ENCODE measurements around the gene BDKRB2. TPM values are rescaled to one million over a fixed set of nuclear protein-coding genes. Genes with fewer than 3 reads are reported as not detected.

The BDKRB2 gene
- total RNA-seq, 1 experiment from 2014 or later: 0.49 TPM

DNA sequence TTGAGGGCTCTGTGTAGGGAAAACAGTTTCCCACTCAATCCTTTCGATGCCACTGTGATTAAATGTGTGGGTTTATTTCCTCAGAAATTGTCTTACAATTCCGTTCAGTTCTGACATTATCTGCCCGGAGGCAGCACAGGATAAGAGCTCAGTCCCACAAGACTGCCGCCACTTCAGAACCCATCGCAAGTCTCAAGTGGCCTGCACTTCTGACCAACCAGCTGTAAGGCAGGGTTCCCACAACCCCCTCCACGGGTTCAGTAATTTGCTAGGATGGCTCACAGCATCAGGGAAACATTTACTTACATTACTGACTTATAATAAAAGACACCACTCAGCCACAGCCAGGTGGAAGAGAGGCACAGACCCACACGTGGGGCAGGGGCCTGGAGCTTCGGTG, 17.2 kb downstream of the BDKRB2 start:
- H3K9me2 ChIP-seq (ENCODE audit: insufficient read depth): no peaks in the 10 kb centered on the region
- no peaks in the 10 kb centered on the region for H3K9me3 ChIP-seq (ENCODE audit: control insufficient read depth in 1 of 2, insufficient read depth in 1 of 2, low read depth in 1 of 2, low read length in 2 of 2)
- H3K27ac ChIP-seq (ENCODE audit: low read depth, low read length): no peak overlapping the region
- H3K27me3 ChIP-seq (ENCODE audit: insufficient read depth, low read length): 0 out of 2 replicates have a peak, but pooled peaks cover 6% of the 10 kb centered on the region
- TF ChIP-seq SRF (IDR thresholded peaks at IDR 0.05; ENCODE audit: low read depth) (no peak), SP1 (IDR thresholded peaks at IDR 0.05; ENCODE audit: low read depth) (no peak)
- H2AFZ ChIP-seq (ENCODE audit: low read depth, low read length, poor library complexity, severe bottlenecking): no peak overlapping the region
- ChIA-PET POLR2A (no interaction called here), RAD21 (ENCODE audit: low non-redundant PET in 1 of 2, low total read pairs in 2 of 2, uncharacterized antibody in 2 of 2, unreplicated experiment in 2 of 2) (no interaction called here), CTCF (no interaction called here)
- H3K4me1 ChIP-seq (ENCODE audit: control insufficient read depth in 1 of 2, insufficient read depth in 2 of 2, low read length in 2 of 2): peaks cover 0 to 3% of the 10 kb centered on the region in 2 experiments; a peak in 1 of 4 replicates
- intact Hi-C loops (cut with micrococcal nuclease): no loop called here
- H3K4me2 ChIP-seq (ENCODE audit: low read length): no peak overlapping the region
- no peaks in the 10 kb centered on the region for H3K36me3 ChIP-seq (ENCODE audit: control insufficient read depth in 1 of 2, insufficient read depth in 2 of 2, low read length in 2 of 2)
- no peak for ATAC-seq
- H4K20me1 ChIP-seq (ENCODE audit: insufficient read depth): no peaks in the 10 kb centered on the region
- H3K4me3 ChIP-seq (replicated peaks in 1 of 2; ENCODE audit: low read depth in 1 of 2, low read length in 2 of 2): no peak overlapping the region
- H3K79me2 ChIP-seq (ENCODE audit: insufficient read depth, low read length): no peaks in the 10 kb centered on the region
- BruUV-seq (replicated peaks): no TSS peak
- no peak overlapping the region for H3K9ac ChIP-seq (ENCODE audit: low read length)
- DNase-seq (ENCODE audit: low read depth, low spot score): no peak

DNA sequence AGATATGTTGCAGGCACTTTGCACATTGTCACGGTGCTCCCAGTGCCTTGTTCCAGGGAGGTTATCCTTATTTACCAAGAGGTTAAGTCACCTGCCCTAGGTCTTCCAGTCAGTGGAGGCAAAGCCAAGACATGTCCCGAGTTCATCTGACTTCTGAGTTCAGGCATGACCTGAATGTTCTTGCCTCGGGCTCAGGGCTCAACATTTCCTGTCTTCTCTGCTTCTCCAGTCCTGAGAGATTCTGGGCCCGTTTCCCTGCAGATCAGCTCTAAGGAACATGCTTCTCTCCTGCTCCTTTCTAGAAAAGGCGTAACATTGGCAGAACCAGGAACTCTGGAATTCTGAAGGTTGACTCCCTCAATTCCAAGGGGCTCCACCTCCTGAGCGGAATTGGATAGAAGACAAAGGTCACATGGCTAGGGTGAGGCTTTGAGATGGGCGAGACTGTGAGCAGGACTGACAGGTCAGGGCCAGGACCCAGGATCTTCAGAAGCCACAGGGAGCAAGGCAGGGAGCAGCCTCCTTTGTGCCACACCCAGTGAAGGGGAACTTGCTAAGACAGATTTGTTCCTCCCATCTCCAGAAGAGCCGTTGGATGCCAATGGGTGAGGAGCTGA, 19.9 kb downstream of the BDKRB2 start:
- no peak for ATAC-seq
- Histone ChIP-seq H3K9me2 (ENCODE audit: insufficient read depth) (no peaks in the 10 kb centered on the region), H3K4me1 (ENCODE audit: control insufficient read depth in 1 of 2, insufficient read depth in 2 of 2, low read length in 2 of 2) (peaks cover 0 to 3% of the 10 kb centered on the region in 2 experiments; a peak in 1 of 4 replicates), H3K27me3 (ENCODE audit: insufficient read depth, low read length) (0 out of 2 replicates have a peak, but pooled peaks cover 5% of the 10 kb centered on the region), H3K9ac (ENCODE audit: low read length) (no peak overlapping the region), H3K79me2 (ENCODE audit: insufficient read depth, low read length) (no peaks in the 10 kb centered on the region), H4K20me1 (ENCODE audit: insufficient read depth) (no peaks in the 10 kb centered on the region), H3K9me3 (ENCODE audit: control insufficient read depth in 1 of 2, insufficient read depth in 1 of 2, low read depth in 1 of 2, low read length in 2 of 2) (no peaks in the 10 kb centered on the region), H3K36me3 (ENCODE audit: control insufficient read depth in 1 of 2, insufficient read depth in 2 of 2, low read length in 2 of 2) (no peaks in the 10 kb centered on the region), H3K4me2 (ENCODE audit: low read length) (no peak overlapping the region), H3K27ac (ENCODE audit: low read depth, low read length) (no peak overlapping the region), H3K4me3 (replicated peaks in 1 of 2; ENCODE audit: low read depth in 1 of 2, low read length in 2 of 2) (no peak overlapping the region), H2AFZ (ENCODE audit: low read depth, low read length, poor library complexity, severe bottlenecking) (no peak overlapping the region)
- DNase-seq (ENCODE audit: low read depth, low spot score): no peak
- intact Hi-C loops (cut with micrococcal nuclease): no loop called here
- ChIA-PET POLR2A (no interaction called here), RAD21 (ENCODE audit: low non-redundant PET in 1 of 2, low total read pairs in 2 of 2, uncharacterized antibody in 2 of 2, unreplicated experiment in 2 of 2) (no interaction called here), CTCF (no interaction called here)
- no TSS peak for BruUV-seq (replicated peaks)
- TF ChIP-seq, protein P1, sequence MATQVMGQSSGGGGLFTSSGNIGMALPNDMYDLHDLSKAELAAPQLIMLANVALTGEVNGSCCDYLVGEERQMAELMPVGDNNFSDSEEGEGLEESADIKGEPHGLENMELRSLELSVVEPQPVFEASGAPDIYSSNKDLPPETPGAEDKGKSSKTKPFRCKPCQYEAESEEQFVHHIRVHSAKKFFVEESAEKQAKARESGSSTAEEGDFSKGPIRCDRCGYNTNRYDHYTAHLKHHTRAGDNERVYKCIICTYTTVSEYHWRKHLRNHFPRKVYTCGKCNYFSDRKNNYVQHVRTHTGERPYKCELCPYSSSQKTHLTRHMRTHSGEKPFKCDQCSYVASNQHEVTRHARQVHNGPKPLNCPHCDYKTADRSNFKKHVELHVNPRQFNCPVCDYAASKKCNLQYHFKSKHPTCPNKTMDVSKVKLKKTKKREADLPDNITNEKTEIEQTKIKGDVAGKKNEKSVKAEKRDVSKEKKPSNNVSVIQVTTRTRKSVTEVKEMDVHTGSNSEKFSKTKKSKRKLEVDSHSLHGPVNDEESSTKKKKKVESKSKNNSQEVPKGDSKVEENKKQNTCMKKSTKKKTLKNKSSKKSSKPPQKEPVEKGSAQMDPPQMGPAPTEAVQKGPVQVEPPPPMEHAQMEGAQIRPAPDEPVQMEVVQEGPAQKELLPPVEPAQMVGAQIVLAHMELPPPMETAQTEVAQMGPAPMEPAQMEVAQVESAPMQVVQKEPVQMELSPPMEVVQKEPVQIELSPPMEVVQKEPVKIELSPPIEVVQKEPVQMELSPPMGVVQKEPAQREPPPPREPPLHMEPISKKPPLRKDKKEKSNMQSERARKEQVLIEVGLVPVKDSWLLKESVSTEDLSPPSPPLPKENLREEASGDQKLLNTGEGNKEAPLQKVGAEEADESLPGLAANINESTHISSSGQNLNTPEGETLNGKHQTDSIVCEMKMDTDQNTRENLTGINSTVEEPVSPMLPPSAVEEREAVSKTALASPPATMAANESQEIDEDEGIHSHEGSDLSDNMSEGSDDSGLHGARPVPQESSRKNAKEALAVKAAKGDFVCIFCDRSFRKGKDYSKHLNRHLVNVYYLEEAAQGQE (IDR thresholded peaks at IDR 0.05; ENCODE audit: low read depth): no peak
- TF ChIP-seq ELF1 (IDR thresholded peaks at IDR 0.05; ENCODE audit: borderline replicate concordance, low read depth): no peak
- TF ChIP-seq CBX3 (IDR thresholded peaks at IDR 0.05; ENCODE audit: low read depth): no peak
- no peak for TF ChIP-seq ZNF274 (IDR thresholded peaks at IDR 0.05; ENCODE audit: low read depth, low read length)
- TF ChIP-seq, protein P2, sequence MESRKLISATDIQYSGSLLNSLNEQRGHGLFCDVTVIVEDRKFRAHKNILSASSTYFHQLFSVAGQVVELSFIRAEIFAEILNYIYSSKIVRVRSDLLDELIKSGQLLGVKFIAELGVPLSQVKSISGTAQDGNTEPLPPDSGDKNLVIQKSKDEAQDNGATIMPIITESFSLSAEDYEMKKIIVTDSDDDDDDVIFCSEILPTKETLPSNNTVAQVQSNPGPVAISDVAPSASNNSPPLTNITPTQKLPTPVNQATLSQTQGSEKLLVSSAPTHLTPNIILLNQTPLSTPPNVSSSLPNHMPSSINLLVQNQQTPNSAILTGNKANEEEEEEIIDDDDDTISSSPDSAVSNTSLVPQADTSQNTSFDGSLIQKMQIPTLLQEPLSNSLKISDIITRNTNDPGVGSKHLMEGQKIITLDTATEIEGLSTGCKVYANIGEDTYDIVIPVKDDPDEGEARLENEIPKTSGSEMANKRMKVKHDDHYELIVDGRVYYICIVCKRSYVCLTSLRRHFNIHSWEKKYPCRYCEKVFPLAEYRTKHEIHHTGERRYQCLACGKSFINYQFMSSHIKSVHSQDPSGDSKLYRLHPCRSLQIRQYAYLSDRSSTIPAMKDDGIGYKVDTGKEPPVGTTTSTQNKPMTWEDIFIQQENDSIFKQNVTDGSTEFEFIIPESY (IDR thresholded peaks at IDR 0.05; ENCODE audit: extremely low read depth, insufficient replicate concordance, low read length): no peak
- TF ChIP-seq, protein P3, sequence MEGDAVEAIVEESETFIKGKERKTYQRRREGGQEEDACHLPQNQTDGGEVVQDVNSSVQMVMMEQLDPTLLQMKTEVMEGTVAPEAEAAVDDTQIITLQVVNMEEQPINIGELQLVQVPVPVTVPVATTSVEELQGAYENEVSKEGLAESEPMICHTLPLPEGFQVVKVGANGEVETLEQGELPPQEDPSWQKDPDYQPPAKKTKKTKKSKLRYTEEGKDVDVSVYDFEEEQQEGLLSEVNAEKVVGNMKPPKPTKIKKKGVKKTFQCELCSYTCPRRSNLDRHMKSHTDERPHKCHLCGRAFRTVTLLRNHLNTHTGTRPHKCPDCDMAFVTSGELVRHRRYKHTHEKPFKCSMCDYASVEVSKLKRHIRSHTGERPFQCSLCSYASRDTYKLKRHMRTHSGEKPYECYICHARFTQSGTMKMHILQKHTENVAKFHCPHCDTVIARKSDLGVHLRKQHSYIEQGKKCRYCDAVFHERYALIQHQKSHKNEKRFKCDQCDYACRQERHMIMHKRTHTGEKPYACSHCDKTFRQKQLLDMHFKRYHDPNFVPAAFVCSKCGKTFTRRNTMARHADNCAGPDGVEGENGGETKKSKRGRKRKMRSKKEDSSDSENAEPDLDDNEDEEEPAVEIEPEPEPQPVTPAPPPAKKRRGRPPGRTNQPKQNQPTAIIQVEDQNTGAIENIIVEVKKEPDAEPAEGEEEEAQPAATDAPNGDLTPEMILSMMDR (IDR thresholded peaks at IDR 0.05 in 2 of 3, conservative IDR thresholded peaks at IDR 0.05 in 1 of 3; ENCODE audit: borderline replicate concordance in 1 of 3, insufficient read depth in 1 of 3, low read depth in 2 of 3, low read length in 2 of 3): no peak
- no peak for TF ChIP-seq SRF (IDR thresholded peaks at IDR 0.05; ENCODE audit: low read depth)
- TF ChIP-seq, protein P4, sequence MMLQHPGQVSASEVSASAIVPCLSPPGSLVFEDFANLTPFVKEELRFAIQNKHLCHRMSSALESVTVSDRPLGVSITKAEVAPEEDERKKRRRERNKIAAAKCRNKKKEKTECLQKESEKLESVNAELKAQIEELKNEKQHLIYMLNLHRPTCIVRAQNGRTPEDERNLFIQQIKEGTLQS (IDR thresholded peaks at IDR 0.05): no peak
- TF ChIP-seq POLR2A (IDR thresholded peaks at IDR 0.05; ENCODE audit: borderline replicate concordance, extremely low read depth, insufficient read depth, insufficient read length): no peak
- no peak for TF ChIP-seq FOSL1 (IDR thresholded peaks at IDR 0.05; ENCODE audit: low read depth)
- no peak for TF ChIP-seq EZH2 (IDR thresholded peaks at IDR 0.05)

All from HCT116 (cell line).